ENCODE data around the gene C12orf43. TPM values are rescaled to one million over a fixed set of nuclear protein-coding genes. Genes with fewer than 3 reads are reported as not detected.

The C12orf43 gene
- total RNA-seq, 4 donors from 2014 or later, result 7.8 to 18.6 (median 12.9) TPM

- TF ChIP-seq CTCF (IDR thresholded peaks at IDR 0.05; ENCODE audit: low read depth), result no peak
These were observed 43.0 kb upstream of the C12orf43 start for GRCh38 chr12:121059031-121059898.

GRCh38 chr12:121057794-121058193 lies 41.5 kb upstream of the C12orf43 start:
- no peak for TF ChIP-seq CTCF (IDR thresholded peaks at IDR 0.05; ENCODE audit: low read depth)

- TF ChIP-seq CTCF (IDR thresholded peaks at IDR 0.05; ENCODE audit: low read depth), result no peak
These were observed 37.4 kb upstream of the C12orf43 start for GRCh38 chr12:121053706-121054105.

GRCh38 chr12:121050725-121051124 lies 34.4 kb upstream of the C12orf43 start:
- TF ChIP-seq CTCF (IDR thresholded peaks at IDR 0.05; ENCODE audit: low read depth), result no peak

GRCh38 chr12:121048442-121048841 lies 32.2 kb upstream of the C12orf43 start:
- no peak for TF ChIP-seq CTCF (IDR thresholded peaks at IDR 0.05; ENCODE audit: low read depth)

- TF ChIP-seq CTCF (IDR thresholded peaks at IDR 0.05; ENCODE audit: low read depth), result no peak
These were observed 26.8 kb upstream of the C12orf43 start for GRCh38 chr12:121043067-121043466.

- no peak for TF ChIP-seq CTCF (IDR thresholded peaks at IDR 0.05; ENCODE audit: low read depth)
These were observed 22.8 kb upstream of the C12orf43 start, which contains the start of gene OASL for GRCh38 chr12:121038861-121039668. OASL (minus strand) TSS chr12:121039246; CDS start chr12:121038971, 275 bp downstream.

All from subcutaneous adipose tissue (tissue), 4 donors.